ENCODE measurements around the gene EPB41.

GRCh38 chr1:28985427-28985826 lies 71.1 kb downstream of the EPB41 start:
- no peak for TF ChIP-seq CTCF (IDR thresholded peaks at IDR 0.05)
- no peak for TF ChIP-seq POLR2A (IDR thresholded peaks at IDR 0.05)

All from esophagus squamous epithelium (tissue), 4 donors.